ENCODE measurements around the gene PMM2. TPM values are rescaled to one million over a fixed set of nuclear protein-coding genes. Genes with fewer than 3 reads are reported as not detected.

The PMM2 gene
- total RNA-seq, 1 donor from 2014 or later, result 61.1 TPM

GRCh38 chr16:8848231-8848938 is 50.7 kb downstream of the PMM2 start:
- Mint-ChIP-seq H3K36me3 (ENCODE audit: low read depth) (peaks cover 57% of the 10 kb centered on the region), H3K4me3 (no peak overlapping the region), H3K27ac (no peak overlapping the region), H3K27me3 (no peaks in the 10 kb centered on the region), H3K4me1 (peaks cover 18% of the 10 kb centered on the region), H3K9me3 (no peaks in the 10 kb centered on the region)
- ChIA-PET CTCF (no interaction called here), POLR2A (no interaction called here)
- DNase-seq (no peak), ATAC-seq (ENCODE audit: low read depth) (no peak)
- TF ChIP-seq CTCF (IDR thresholded peaks at IDR 0.05), result no peak
- intact Hi-C loops (cut with micrococcal nuclease), result no loop called here

GRCh38 chr16:8848939-8849391 is 51.3 kb downstream of the PMM2 start:
- Mint-ChIP-seq H3K4me3 (no peak overlapping the region), H3K36me3 (ENCODE audit: low read depth) (peaks cover 61% of the 10 kb centered on the region), H3K4me1 (peaks cover 18% of the 10 kb centered on the region), H3K9me3 (no peaks in the 10 kb centered on the region), H3K27ac (no peak overlapping the region), H3K27me3 (no peaks in the 10 kb centered on the region)
- ChIA-PET POLR2A (no interaction called here), CTCF (no interaction called here)
- DNase-seq, result no peak
- intact Hi-C loops (cut with micrococcal nuclease), result no loop called here
- no peak for ATAC-seq (ENCODE audit: low read depth)
- no peak for TF ChIP-seq CTCF (IDR thresholded peaks at IDR 0.05)

- ChIA-PET CTCF (interaction anchor here (2.2 kb wide), 1 partner anchor 31 kb away, joined by 7 read pairs; no protein-coding TSS in a partner anchor), POLR2A (no interaction called here)
- Mint-ChIP-seq H3K36me3 (ENCODE audit: low read depth) (peaks cover 65% of the 10 kb centered on the region), H3K4me3 (no peak overlapping the region), H3K27ac (no peak overlapping the region), H3K9me3 (no peaks in the 10 kb centered on the region), H3K4me1 (peaks cover 18% of the 10 kb centered on the region), H3K27me3 (no peaks in the 10 kb centered on the region)
- DNase-seq, result no peak
- no peak for TF ChIP-seq CTCF (IDR thresholded peaks at IDR 0.05)
- no peak for ATAC-seq (ENCODE audit: low read depth)
- intact Hi-C loops (cut with micrococcal nuclease), result no loop called here
These were observed 51.9 kb downstream of the PMM2 start for GRCh38 chr16:8849411-8850011.

GRCh38 chr16:8850279-8850885 is 52.7 kb downstream of the PMM2 start:
- ChIA-PET CTCF (interaction anchor here (2.2 kb wide), 1 partner anchor 30 kb away, joined by 7 read pairs; no protein-coding TSS in a partner anchor), POLR2A (interaction anchor here (2.4 kb wide), 1 partner anchor 18 kb away, joined by 9 read pairs; the partner anchor contains the start of gene CARHSP1)
- TF ChIP-seq CTCF (IDR thresholded peaks at IDR 0.05), result no peak
- H3K27ac Mint-ChIP-seq, result peak overlapping the region; percentile 69
- no peaks in the 10 kb centered on the region for H3K27me3 Mint-ChIP-seq
- DNase-seq (no peak), ATAC-seq (ENCODE audit: low read depth) (peak; percentile 34)
- H3K9me3 Mint-ChIP-seq, result no peaks in the 10 kb centered on the region
- peaks cover 16% of the 10 kb centered on the region for H3K4me1 Mint-ChIP-seq
- intact Hi-C loops (cut with micrococcal nuclease), result no loop called here
- peaks cover 65% of the 10 kb centered on the region for H3K36me3 Mint-ChIP-seq (ENCODE audit: low read depth)
- H3K4me3 Mint-ChIP-seq, result no peak overlapping the region
